K562 (cell line): ENCODE results near the gene RSPH9. TPM values are rescaled to one million over a fixed set of nuclear protein-coding genes. Genes with fewer than 3 reads are reported as not detected.

Source experiments
- HDAC3 ChIP-seq: fragments of 450-650 bp; IDR thresholded peaks from 2 replicates; pipeline ENCODE4 v1.6.1; 2018; ENCODE audit warnings: borderline replicate concordance, mild to moderate bottlenecking, moderate library complexity; ENCODE audit not compliant: partially characterized antibody
- HDAC6 ChIP-seq: IDR thresholded peaks from 2 replicates; pipeline ENCODE4 v1.6.1; 2012; ENCODE audit warnings: low read depth, mild to moderate bottlenecking, control low read depth, inconsistent platforms, low read length, moderate library complexity
- MCM7 ChIP-seq, 2 experiments: fragments of 450-650 bp; IDR thresholded peaks; 2 replicates each; pipeline ENCODE4 v1.6.1; 2016 to 2018
- MTA1 ChIP-seq: fragments of 450-650 bp; IDR thresholded peaks from 2 replicates; pipeline ENCODE4 v1.6.1; 2017; ENCODE audit warnings: borderline replicate concordance
- MTA2 ChIP-seq: fragments of 450-650 bp; IDR thresholded peaks from 2 replicates; pipeline ENCODE4 v1.6.1; 2016; ENCODE audit warnings: low read depth
- NFIX ChIP-seq: fragments of 250-450 bp; sonication (Bioruptor Pico); IDR thresholded peaks from 2 replicates; pipeline ENCODE4 v1.4.0; 2020; ENCODE audit warnings: low read depth, mild to moderate bottlenecking, moderate library complexity
- NFXL1 ChIP-seq: fragments of 450-650 bp; formaldehyde crosslinking; IDR thresholded peaks from 2 replicates; pipeline ENCODE4 v1.4.0; 2021; ENCODE audit warnings: mild to moderate bottlenecking
- RBM15 ChIP-seq: fragments of 200-400 bp; formaldehyde crosslinking; IDR thresholded peaks from 2 replicates; pipeline ENCODE4 v1.6.1; 2018; ENCODE audit warnings: mild to moderate bottlenecking, low read length, moderate library complexity; ENCODE audit not compliant: insufficient read depth
- SIRT6 ChIP-seq: IDR thresholded peaks from one replicate; pipeline ENCODE4 v1.6.1; 2012; ENCODE audit warnings: low read depth, mild to moderate bottlenecking, control low read depth, inconsistent platforms, low read length, moderate library complexity
- SIX5 ChIP-seq, 2 experiments: IDR thresholded peaks; 2 replicates each; pipeline ENCODE4 v1.6.1; 2011; ENCODE audit warnings: low read length in 2 of 2, borderline replicate concordance in 1 of 2, low read depth in 1 of 2, mild to moderate bottlenecking in 1 of 2, moderate library complexity in 1 of 2; ENCODE audit not compliant: insufficient read depth in 1 of 2
- SLC30A9 ChIP-seq: fragments of 250-450 bp; sonication (Bioruptor Pico); IDR thresholded peaks from 2 replicates; pipeline ENCODE4 v1.8.0; 2022; ENCODE audit warnings: mild to moderate bottlenecking, moderate library complexity
- SMARCA5 ChIP-seq: fragments of 450-650 bp; IDR thresholded peaks from 2 replicates; pipeline ENCODE4 v1.6.1; 2016
- ZNF263 ChIP-seq: sonication (generic); formaldehyde crosslinking; IDR thresholded peaks from 2 replicates; pipeline ENCODE4 v1.8.0; 2022; ENCODE audit warnings: mild to moderate bottlenecking, missing genetic modification reagents, borderline replicate concordance
- ZNF431 ChIP-seq: sonication (generic); formaldehyde crosslinking; IDR thresholded peaks from 2 replicates; pipeline ENCODE4 v1.8.0; 2022; ENCODE audit warnings: mild to moderate bottlenecking, missing genetic modification reagents
- ZNF589 ChIP-seq: fragments of 200-800 bp; sonication (Bioruptor generic); IDR thresholded peaks from 2 replicates; pipeline ENCODE4 v1.6.1; 2016; ENCODE audit warnings: low read depth, missing genetic modification characterization, missing compliant biosample characterization
- polyA plus RNA-seq, 8 experiments: library from polyadenylated mRNA; depleted of rRNA in 4 of 8; stranded (reverse) in 5 of 8; unstranded in 3 of 8; fragments of >200 nt; fragmentation: Nextera tagmentation in 2 of 8; fragmentation: Illumina TruSeq in 1 of 8; extraction: Ambion mirVana in 2 of 8; extraction: Trizol in 1 of 8; gene quantifications; 2 replicates each; pipeline versions ENCODE4 v1.2.1 to v1.2.3, GENCODE V29; 2011 to 2014; ENCODE audit warnings: inconsistent platforms in 1 of 8, missing spikeins in 1 of 8
- total RNA-seq, 7 experiments: library from RNA; depleted of rRNA in 6 of 7; stranded (reverse); fragments of >200 nt in 6 of 7; fragmentation: Illumina TruSeq in 2 of 7; extraction: Trizol in 2 of 7; gene quantifications; 2 replicates each; pipeline versions ENCODE4 v1.2.1 to v1.2.3, GENCODE V29; 2011 to 2021; ENCODE audit warnings: low replicate concordance in 1 of 7
- TF ChIP-seq, protein P1 (sequence below): fragments of 250-450 bp; sonication (Bioruptor Pico); IDR thresholded peaks from 2 replicates; pipeline ENCODE4 v1.8.0; 2021; ENCODE audit warnings: moderate library complexity, mild to moderate bottlenecking, inconsistent platforms
- TF ChIP-seq, protein P2 (sequence below): fragments of 450-650 bp; IDR thresholded peaks from 2 replicates; pipeline ENCODE4 v1.7.1; 2018; ENCODE audit warnings: mild to moderate bottlenecking, low read depth; ENCODE audit not compliant: partially characterized antibody
- TF ChIP-seq, protein P3 (sequence below): fragments of 250-450 bp; sonication (Bioruptor Pico); IDR thresholded peaks from 2 replicates; pipeline ENCODE4 v1.8.0; 2021; ENCODE audit warnings: borderline replicate concordance, mild to moderate bottlenecking, moderate library complexity; ENCODE audit not compliant: poor library complexity, severe bottlenecking
- TF ChIP-seq, protein P4 (sequence below): sonication (generic); formaldehyde crosslinking; IDR thresholded peaks from 2 replicates; pipeline ENCODE4 v1.4.0; 2020; ENCODE audit warnings: mild to moderate bottlenecking, missing genetic modification reagents
- TF ChIP-seq, protein P5 (sequence below): sonication (generic); formaldehyde crosslinking; IDR thresholded peaks from 2 replicates; pipeline ENCODE4 v1.8.0; 2022; ENCODE audit warnings: mild to moderate bottlenecking, missing genetic modification reagents

RSPH9 gene
- total and polyA plus RNA-seq, 9 of the 15 experiments (the other 6 are each of a cell fraction or from before 2014, with no cell fraction given) = 0.05 to 0.60 (median 0.39) TPM; not detected in 6

DNA sequence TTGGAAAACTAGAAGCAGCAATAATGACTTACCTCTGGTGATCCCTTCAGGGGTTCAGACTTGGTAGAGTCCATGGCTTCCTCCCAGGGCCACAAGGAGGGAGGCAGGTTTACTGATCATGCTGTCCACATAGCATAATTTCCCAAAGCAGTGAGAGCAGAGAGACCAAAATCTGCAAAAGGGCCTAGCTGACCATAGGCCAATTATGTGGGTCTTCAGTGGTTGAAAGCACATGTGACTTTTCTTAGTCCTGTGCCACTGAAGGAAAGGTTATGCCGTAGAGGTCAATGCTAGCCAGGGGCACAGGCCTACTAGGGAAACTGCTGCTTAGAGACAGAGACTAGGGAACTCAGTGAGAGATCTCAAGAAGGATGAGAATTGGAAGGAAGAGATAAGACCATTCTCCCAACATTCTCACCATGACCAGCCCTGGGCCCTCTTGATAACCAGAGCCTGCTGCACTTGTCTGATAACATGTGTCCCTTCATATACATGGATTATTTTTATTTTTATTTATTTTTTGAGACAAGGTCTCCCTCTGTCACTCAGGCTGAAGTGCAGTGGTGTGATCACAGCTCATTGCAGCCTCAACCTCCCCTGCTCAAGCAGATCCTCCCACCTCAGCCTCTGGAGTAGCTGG lies 13.7 kb upstream of the RSPH9 start (continued):
- TF ChIP-seq MTA2 (peak; percentile 99), ZNF263 (0 out of 2 replicates have a peak, but pooled peaks have one; percentile 24), SIX5 (IDR thresholded peaks at IDR 0.05; ENCODE audit: borderline replicate concordance in 1 of 2, insufficient read depth in 1 of 2, low read depth in 1 of 2, low read length in 2 of 2) (no peak), SIRT6 (no peak), ZNF589 (CRISPR knock-in tag) (peak; percentile 96), NFIX (CRISPR knock-in tag) (no peak), MTA1 (peak; percentile 87), SMARCA5 (no peak), HDAC6 (no peak), NFXL1 (CRISPR knock-in tag) (peak; percentile 64; the same call in 1 of the 2 replicates), SLC30A9 (CRISPR knock-in tag) (no peak), ZNF431 (CRISPR knock-in tag) (no peak), HDAC3 (no peak), MCM7 (IDR thresholded peaks at IDR 0.05) (no peak), RBM15 (no peak)
- TF ChIP-seq, protein P1, sequence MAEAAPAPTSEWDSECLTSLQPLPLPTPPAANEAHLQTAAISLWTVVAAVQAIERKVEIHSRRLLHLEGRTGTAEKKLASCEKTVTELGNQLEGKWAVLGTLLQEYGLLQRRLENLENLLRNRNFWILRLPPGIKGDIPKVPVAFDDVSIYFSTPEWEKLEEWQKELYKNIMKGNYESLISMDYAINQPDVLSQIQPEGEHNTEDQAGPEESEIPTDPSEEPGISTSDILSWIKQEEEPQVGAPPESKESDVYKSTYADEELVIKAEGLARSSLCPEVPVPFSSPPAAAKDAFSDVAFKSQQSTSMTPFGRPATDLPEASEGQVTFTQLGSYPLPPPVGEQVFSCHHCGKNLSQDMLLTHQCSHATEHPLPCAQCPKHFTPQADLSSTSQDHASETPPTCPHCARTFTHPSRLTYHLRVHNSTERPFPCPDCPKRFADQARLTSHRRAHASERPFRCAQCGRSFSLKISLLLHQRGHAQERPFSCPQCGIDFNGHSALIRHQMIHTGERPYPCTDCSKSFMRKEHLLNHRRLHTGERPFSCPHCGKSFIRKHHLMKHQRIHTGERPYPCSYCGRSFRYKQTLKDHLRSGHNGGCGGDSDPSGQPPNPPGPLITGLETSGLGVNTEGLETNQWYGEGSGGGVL = no peak
- TF ChIP-seq, protein P2, sequence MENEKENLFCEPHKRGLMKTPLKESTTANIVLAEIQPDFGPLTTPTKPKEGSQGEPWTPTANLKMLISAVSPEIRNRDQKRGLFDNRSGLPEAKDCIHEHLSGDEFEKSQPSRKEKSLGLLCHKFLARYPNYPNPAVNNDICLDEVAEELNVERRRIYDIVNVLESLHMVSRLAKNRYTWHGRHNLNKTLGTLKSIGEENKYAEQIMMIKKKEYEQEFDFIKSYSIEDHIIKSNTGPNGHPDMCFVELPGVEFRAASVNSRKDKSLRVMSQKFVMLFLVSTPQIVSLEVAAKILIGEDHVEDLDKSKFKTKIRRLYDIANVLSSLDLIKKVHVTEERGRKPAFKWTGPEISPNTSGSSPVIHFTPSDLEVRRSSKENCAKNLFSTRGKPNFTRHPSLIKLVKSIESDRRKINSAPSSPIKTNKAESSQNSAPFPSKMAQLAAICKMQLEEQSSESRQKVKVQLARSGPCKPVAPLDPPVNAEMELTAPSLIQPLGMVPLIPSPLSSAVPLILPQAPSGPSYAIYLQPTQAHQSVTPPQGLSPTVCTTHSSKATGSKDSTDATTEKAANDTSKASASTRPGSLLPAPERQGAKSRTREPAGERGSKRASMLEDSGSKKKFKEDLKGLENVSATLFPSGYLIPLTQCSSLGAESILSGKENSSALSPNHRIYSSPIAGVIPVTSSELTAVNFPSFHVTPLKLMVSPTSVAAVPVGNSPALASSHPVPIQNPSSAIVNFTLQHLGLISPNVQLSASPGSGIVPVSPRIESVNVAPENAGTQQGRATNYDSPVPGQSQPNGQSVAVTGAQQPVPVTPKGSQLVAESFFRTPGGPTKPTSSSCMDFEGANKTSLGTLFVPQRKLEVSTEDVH = peak; percentile 52
- TF ChIP-seq, protein P3, sequence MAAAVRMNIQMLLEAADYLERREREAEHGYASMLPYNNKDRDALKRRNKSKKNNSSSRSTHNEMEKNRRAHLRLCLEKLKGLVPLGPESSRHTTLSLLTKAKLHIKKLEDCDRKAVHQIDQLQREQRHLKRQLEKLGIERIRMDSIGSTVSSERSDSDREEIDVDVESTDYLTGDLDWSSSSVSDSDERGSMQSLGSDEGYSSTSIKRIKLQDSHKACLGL (CRISPR knock-in tag) = no peak
- TF ChIP-seq, protein P4, sequence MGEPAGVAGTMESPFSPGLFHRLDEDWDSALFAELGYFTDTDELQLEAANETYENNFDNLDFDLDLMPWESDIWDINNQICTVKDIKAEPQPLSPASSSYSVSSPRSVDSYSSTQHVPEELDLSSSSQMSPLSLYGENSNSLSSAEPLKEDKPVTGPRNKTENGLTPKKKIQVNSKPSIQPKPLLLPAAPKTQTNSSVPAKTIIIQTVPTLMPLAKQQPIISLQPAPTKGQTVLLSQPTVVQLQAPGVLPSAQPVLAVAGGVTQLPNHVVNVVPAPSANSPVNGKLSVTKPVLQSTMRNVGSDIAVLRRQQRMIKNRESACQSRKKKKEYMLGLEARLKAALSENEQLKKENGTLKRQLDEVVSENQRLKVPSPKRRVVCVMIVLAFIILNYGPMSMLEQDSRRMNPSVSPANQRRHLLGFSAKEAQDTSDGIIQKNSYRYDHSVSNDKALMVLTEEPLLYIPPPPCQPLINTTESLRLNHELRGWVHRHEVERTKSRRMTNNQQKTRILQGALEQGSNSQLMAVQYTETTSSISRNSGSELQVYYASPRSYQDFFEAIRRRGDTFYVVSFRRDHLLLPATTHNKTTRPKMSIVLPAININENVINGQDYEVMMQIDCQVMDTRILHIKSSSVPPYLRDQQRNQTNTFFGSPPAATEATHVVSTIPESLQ (CRISPR knock-in tag) = 0 out of 2 replicates have a peak, but pooled peaks have one; percentile 51
- TF ChIP-seq, protein P5, sequence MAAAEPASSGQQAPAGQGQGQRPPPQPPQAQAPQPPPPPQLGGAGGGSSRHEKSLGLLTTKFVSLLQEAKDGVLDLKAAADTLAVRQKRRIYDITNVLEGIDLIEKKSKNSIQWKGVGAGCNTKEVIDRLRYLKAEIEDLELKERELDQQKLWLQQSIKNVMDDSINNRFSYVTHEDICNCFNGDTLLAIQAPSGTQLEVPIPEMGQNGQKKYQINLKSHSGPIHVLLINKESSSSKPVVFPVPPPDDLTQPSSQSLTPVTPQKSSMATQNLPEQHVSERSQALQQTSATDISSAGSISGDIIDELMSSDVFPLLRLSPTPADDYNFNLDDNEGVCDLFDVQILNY (CRISPR knock-in tag) = no peak
